Tibial nerve (tissue), 4 donors: Measurements from ENCODE around the gene PRELID1. TPM values are rescaled to one million over a fixed set of nuclear protein-coding genes. Genes with fewer than 3 reads are reported as not detected.

ENCODE experiments used
- DNase-seq, 2 donors: peaks; one replicate each; pipeline ENCODE4 v3.0.0-alpha.2; 2019; ENCODE audit warnings: low spot score in 2 of 2
- H3K27ac ChIP-seq, 4 donors: fragments of 200-600 bp; sonication (generic) in 3 of 4; one replicate each; pipeline ENCODE4 v1.5.1; 2017 to 2019; ENCODE audit warnings: mild to moderate bottlenecking in 1 of 4
- H3K27me3 ChIP-seq, 2 donors: fragments of 200-600 bp; sonication (generic) in 1 of 2; one replicate each; pipeline versions ENCODE4 v1.5.1 to v1.6.0; 2017 to 2019
- H3K36me3 ChIP-seq, 3 donors: fragments of 200-600 bp; sonication (generic); one replicate each; pipeline ENCODE4 v1.5.1; 2018 to 2019
- H3K4me1 ChIP-seq, 4 donors: fragments of 200-600 bp; sonication (generic) in 3 of 4; one replicate each; pipeline ENCODE4 v1.5.1; 2017 to 2019
- H3K4me3 ChIP-seq, 4 donors: fragments of 200-600 bp; sonication (generic) in 3 of 4; one replicate each; pipeline ENCODE4 v1.5.1; 2017 to 2019; ENCODE audit warnings: mild to moderate bottlenecking in 1 of 4, moderate library complexity in 1 of 4
- H3K9me3 ChIP-seq, 4 donors: fragments of 200-600 bp; sonication (generic) in 3 of 4; one replicate each; pipeline ENCODE4 v1.5.1; 2017 to 2019
- CTCF ChIP-seq, 5 experiments: fragments of 200-600 bp in 3 of 5; fragments of 450-650 bp in 2 of 5; sonication (generic) in 3 of 5; IDR thresholded peaks; one replicate each; pipeline ENCODE4 v1.5.1; 2016 to 2019; ENCODE audit warnings: antibody characterized with exemption in 5 of 5, mild to moderate bottlenecking in 3 of 5, moderate library complexity in 2 of 5
- EP300 ChIP-seq, 2 donors: sonication (generic); formaldehyde crosslinking; IDR thresholded peaks; one replicate each; pipeline ENCODE4 v1.6.1; 2017; ENCODE audit warnings: antibody characterized with exemption in 2 of 2, mild to moderate bottlenecking in 1 of 2
- POLR2A ChIP-seq, 2 donors: fragments of 450-650 bp; IDR thresholded peaks; one replicate each; pipeline ENCODE4 v1.6.1; 2017; ENCODE audit warnings: antibody characterized with exemption in 2 of 2, mild to moderate bottlenecking in 2 of 2, moderate library complexity in 2 of 2
- WGBS, 2 donors: methylation state at CpG; one replicate each; pipeline ENCODE4 v1.1.5; 2018; 5-methylcytosine and 5-hydroxymethylcytosine counted together
- total RNA-seq, 4 donors: library from RNA; depleted of rRNA; stranded (reverse); fragments of >200 nt; gene quantifications; one replicate each; pipeline ENCODE4 v1.1.0, GENCODE V29; 2016

Gene PRELID1
- total RNA-seq, 4 donors from 2014 or later = 52.6 to 87.0 (median 65.2) TPM

GRCh38 chr5:177297922-177298321 is 5.7 kb upstream of the PRELID1 start:
- no peaks in the 10 kb centered on the region for H3K9me3 ChIP-seq
- H3K36me3 ChIP-seq = peaks cover 0 to 48% (median 15%) of the 10 kb centered on the region in 3 donors
- DNase-seq = no peak
- 70 to 72% methylated on average over 2 of the region's 2 CpGs for WGBS, 2 donors
- H3K4me3 ChIP-seq = no peak overlapping the region
- TF ChIP-seq CTCF (IDR thresholded peaks at IDR 0.05) (no peak), POLR2A (IDR thresholded peaks at IDR 0.05) (no peak), EP300 (IDR thresholded peaks at IDR 0.05) (no peak)
- H3K27me3 ChIP-seq = no peaks in the 10 kb centered on the region
- H3K27ac ChIP-seq = no peak overlapping the region
- H3K4me1 ChIP-seq = peaks cover 0 to 51% (median 34%) of the 10 kb centered on the region in 4 donors

DNA sequence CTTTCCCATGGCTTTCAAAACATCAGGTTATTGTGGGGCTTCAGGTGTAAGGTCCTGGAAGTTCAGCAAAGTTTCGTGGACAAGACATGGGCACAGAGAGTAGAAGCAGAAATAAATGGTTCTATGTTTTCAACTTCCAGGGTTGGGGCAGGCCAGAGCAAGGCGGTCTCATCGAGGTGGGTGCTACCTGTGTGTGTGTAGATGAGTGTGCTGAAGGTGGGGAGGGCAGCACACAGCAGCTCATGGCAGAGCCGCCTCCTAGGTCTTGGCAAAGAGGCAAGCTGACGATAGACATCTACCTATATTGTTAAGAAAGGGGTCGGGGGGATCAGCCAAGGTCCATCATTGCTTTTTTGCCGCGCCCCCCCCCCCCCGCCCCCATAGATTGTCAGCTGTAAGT is 3.9 kb upstream of the PRELID1 start:
- no peak overlapping the region for H3K4me3 ChIP-seq
- WGBS, 2 donors = 68 to 77% methylated on average over 9 of the region's 9 CpGs
- H3K27ac ChIP-seq = peak overlapping the region in 3 of 4 donors; percentile 32 to 64 (median 57)
- H3K4me1 ChIP-seq = peaks cover 0 to 58% (median 41%) of the 10 kb centered on the region in 4 donors
- DNase-seq = no peak
- H3K27me3 ChIP-seq = no peaks in the 10 kb centered on the region
- no peaks in the 10 kb centered on the region for H3K9me3 ChIP-seq
- peaks cover 0 to 30% (median 2%) of the 10 kb centered on the region in 3 donors for H3K36me3 ChIP-seq
- TF ChIP-seq EP300 (IDR thresholded peaks at IDR 0.05) = no peak

GRCh38 chr5:177300236-177300880 is 3.2 kb upstream of the PRELID1 start:
- Histone ChIP-seq H3K27me3 (no peaks in the 10 kb centered on the region), H3K4me3 (no peak overlapping the region), H3K9me3 (no peaks in the 10 kb centered on the region), H3K36me3 (peaks cover 0 to 27% (median 0%) of the 10 kb centered on the region in 3 donors), H3K27ac (peak overlapping the region in 3 of 4 donors; percentile 32 to 64 (median 57)), H3K4me1 (peaks cover 0 to 65% (median 46%) of the 10 kb centered on the region in 4 donors)
- 4 to 13% methylated on average over 4 of the region's 4 CpGs for WGBS, 2 donors
- TF ChIP-seq EP300 (IDR thresholded peaks at IDR 0.05) (peak in 1 of 2 donors; percentile 74), POLR2A (IDR thresholded peaks at IDR 0.05) (no peak), CTCF (IDR thresholded peaks at IDR 0.05) (peak in 2 of 5 experiments; percentile 10 to 20)
- DNase-seq = peak in 1 of 2 donors; percentile 50

DNA sequence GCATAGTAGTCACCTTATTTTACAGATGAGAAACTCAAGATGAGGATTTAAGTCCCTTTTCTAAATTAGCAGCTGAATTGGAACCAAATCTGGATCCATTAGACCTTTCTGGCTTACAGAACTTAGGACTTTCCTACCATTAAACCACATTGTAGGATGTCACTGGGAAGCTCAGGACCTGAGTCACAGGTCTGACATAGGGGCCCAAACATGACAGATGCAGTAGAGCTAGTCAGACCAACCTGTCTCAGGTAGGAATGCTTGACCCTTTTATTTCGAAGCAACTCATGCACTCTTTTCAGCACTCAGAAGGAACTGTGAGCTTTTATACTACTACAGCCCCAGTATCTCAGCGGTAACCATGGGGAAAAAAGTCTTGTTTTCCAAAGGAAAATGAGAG is 2.6 kb upstream of the PRELID1 start:
- TF ChIP-seq POLR2A (IDR thresholded peaks at IDR 0.05) (no peak), CTCF (IDR thresholded peaks at IDR 0.05) (no peak)
- 80 to 84% methylated on average over 2 of the region's 2 CpGs for WGBS, 2 donors
- no peak for DNase-seq
- Histone ChIP-seq H3K27me3 (no peaks in the 10 kb centered on the region), H3K36me3 (peaks cover 0 to 27% (median 0%) of the 10 kb centered on the region in 3 donors), H3K9me3 (no peaks in the 10 kb centered on the region), H3K4me3 (no peak overlapping the region), H3K4me1 (peaks cover 0 to 66% (median 45%) of the 10 kb centered on the region in 4 donors), H3K27ac (peak overlapping the region in 3 of 4 donors; percentile 32 to 64 (median 38))

- TF ChIP-seq CTCF (IDR thresholded peaks at IDR 0.05) = no peak
- TF ChIP-seq EP300 (IDR thresholded peaks at IDR 0.05) = no peak
- TF ChIP-seq POLR2A (IDR thresholded peaks at IDR 0.05) = no peak
- Histone ChIP-seq H3K36me3 (peaks cover 0 to 27% (median 0%) of the 10 kb centered on the region in 3 donors), H3K27ac (peak overlapping the region in 3 of 4 donors; percentile 12 to 38 (median 38))
These were observed 2.0 kb upstream of the PRELID1 start for GRCh38 chr5:177301503-177302165.

More at GRCh38 chr5:177301503-177302165, 2.0 kb upstream of the PRELID1 start:
- Histone ChIP-seq H3K4me1 (peaks cover 0 to 63% (median 42%) of the 10 kb centered on the region in 4 donors), H3K4me3 (no peak overlapping the region), H3K9me3 (no peaks in the 10 kb centered on the region), H3K27me3 (no peaks in the 10 kb centered on the region)
- 77 to 82% methylated on average over 7 of the region's 7 CpGs for WGBS, 2 donors
- no peak for DNase-seq
